DMS 273 treated with DMSO at 0.1 percent for 48 hours (cell line): ENCODE measurements around the gene NUDT16L1.

Experiments used
- DNase-seq: peaks from one replicate; lab custom pipeline; 2025; lab: John Stamatoyannopoulos, UW

Gene NUDT16L1

GRCh38 chr16:4693296-4693955 lies at the start of gene NUDT16L1:
Gene NUDT16L1, plus strand, starts transcription at chr16:4693562. Its CDS starts 165 bp downstream, at chr16:4693727.
- DNase-seq, result peak; percentile 84

GRCh38 chr16:4646773-4647643 lies 46.4 kb upstream of the NUDT16L1 start:
- no peak for DNase-seq

GRCh38 chr16:4647644-4647980 lies 45.8 kb upstream of the NUDT16L1 start:
- no peak for DNase-seq

GRCh38 chr16:4648917-4649316 lies 44.4 kb upstream of the NUDT16L1 start:
- DNase-seq, result no peak

- DNase-seq, result no peak
Observed at GRCh38 chr16:4649744-4650442, 43.5 kb upstream of the NUDT16L1 start.

- peak; percentile 7 for DNase-seq
Observed at GRCh38 chr16:4650443-4651074, 42.8 kb upstream of the NUDT16L1 start.

- no peak for DNase-seq
Observed at GRCh38 chr16:4651827-4652226, 41.5 kb upstream of the NUDT16L1 start.

- no peak for DNase-seq
Observed at GRCh38 chr16:4652561-4652960, 40.8 kb upstream of the NUDT16L1 start.

GRCh38 chr16:4654011-4654963 lies 39.1 kb upstream of the NUDT16L1 start:
- no peak for DNase-seq

- DNase-seq, result no peak
Observed at GRCh38 chr16:4654964-4655590, 38.3 kb upstream of the NUDT16L1 start.

- DNase-seq, result no peak
Observed at GRCh38 chr16:4655801-4656200, 37.6 kb upstream of the NUDT16L1 start.

- no peak for DNase-seq
Observed at GRCh38 chr16:4656221-4656620, 37.1 kb upstream of the NUDT16L1 start.

- DNase-seq, result no peak
Observed at GRCh38 chr16:4656695-4657686, 36.4 kb upstream of the NUDT16L1 start.

- DNase-seq, result no peak
Observed at GRCh38 chr16:4659363-4660353, 33.7 kb upstream of the NUDT16L1 start.

GRCh38 chr16:4660454-4661007 lies 32.8 kb upstream of the NUDT16L1 start:
- peak; percentile 25 for DNase-seq

- DNase-seq, result peak; percentile 74
Observed at GRCh38 chr16:4661661-4662060, 31.7 kb upstream of the NUDT16L1 start.

GRCh38 chr16:4663465-4663776 lies 29.9 kb upstream of the NUDT16L1 start:
- no peak for DNase-seq
